Left lung (tissue), 10 donors: ENCODE results near the gene C20orf141. TPM values are rescaled to one million over a fixed set of nuclear protein-coding genes. Genes with fewer than 3 reads are reported as not detected.
"Not testable (repeated sequence)": the region's sequence is repeated elsewhere in the genome, so short reads cannot be mapped to it uniquely, and the experiment has no call there.

ENCODE experiments used
- ATAC-seq: fragments of 200-7000 bp; cut with Tn5 transposase; one replicate; pipeline ENCODE4 v1.9.1; 2020; ENCODE audit warnings: moderate library complexity
- DNase-seq, 4 donors: peaks; one replicate each; pipeline ENCODE4 v3.0.0-alpha.2; 2013 to 2020
- H3K27ac ChIP-seq, 2 donors: fragments of 200-600 bp; sonication (generic) in 1 of 2; one replicate each; pipeline versions ENCODE4 v1.5.0 to v1.8.0; 2020 to 2021
- H3K27me3 ChIP-seq, 2 donors: fragments of 200-600 bp; sonication (generic) in 1 of 2; one replicate each; pipeline versions ENCODE4 v1.5.0 to v1.8.0; 2020 to 2021
- H3K36me3 ChIP-seq, 2 donors: fragments of 200-600 bp; sonication (generic) in 1 of 2; one replicate each; pipeline versions ENCODE4 v1.5.0 to v1.8.0; 2020 to 2021
- H3K4me1 ChIP-seq, 2 donors: fragments of 200-600 bp; one replicate each; pipeline ENCODE4 v1.8.0; 2021
- H3K4me3 ChIP-seq, 2 donors: fragments of 200-600 bp; sonication (generic) in 1 of 2; one replicate each; pipeline versions ENCODE4 v1.5.0 to v1.8.0; 2020 to 2021; ENCODE audit warnings: mild to moderate bottlenecking in 1 of 2
- H3K9me3 ChIP-seq, 2 donors: fragments of 200-600 bp; sonication (generic) in 1 of 2; one replicate each; pipeline versions ENCODE4 v1.5.0 to v1.8.0; 2020 to 2021
- intact Hi-C, 2 donors: fragments of 100-400 bp; cut with DNase I; formaldehyde crosslinking; loops; one replicate each; pipeline versions ENCODE4 v1.11.2 to v1.14.2; 2022
- polyA plus RNA-seq, 6 donors: library from polyadenylated mRNA; unstranded; fragments of 120-200 nt; gene quantifications; one replicate each; pipeline ENCODE4 v1.2.1, GENCODE V29; 2013; ENCODE audit not compliant: insufficient read length in 6 of 6
- total RNA-seq, 2 donors: library from RNA; stranded (reverse); fragmentation: NEBNext Ultra II Directional; extraction: Animal tissue kit (Norgen Biotek cat#: 25700); gene quantifications; one replicate each; pipeline ENCODE4 v1.2.1, GENCODE V29; 2021
- TF ChIP-seq, protein P1 (sequence below), 2 donors: fragments of 200-600 bp; sonication (generic) in 1 of 2; IDR thresholded peaks; one replicate each; pipeline versions ENCODE4 v1.5.0 to v1.8.0; 2021; ENCODE audit warnings: antibody characterized with exemption in 2 of 2
- donor health status: DM: no; HTN: yes; CAD: no.
- donor health status: DM: no; HTN: no; CAD: no.

Gene C20orf141
- total and polyA plus RNA-seq, 8 donors = not detected

- H3K27me3 ChIP-seq = peaks cover 59 to 100% of the 10 kb centered on the region in 2 donors
- ATAC-seq = peak; percentile 37
These were observed 9.7 kb upstream of the C20orf141 start for GRCh38 chr20:2804852-2805688.

GRCh38 chr20:2805689-2806350 lies 9.0 kb upstream of the C20orf141 start:
- DNase-seq = peak in 1 of 4 donors; percentile 76
- peaks cover 0 to 6% of the 10 kb centered on the region in 2 donors for H3K4me1 ChIP-seq
- H3K4me3 ChIP-seq = no peak overlapping the region
- intact Hi-C loops = no loop called here
- no peaks in the 10 kb centered on the region for H3K9me3 ChIP-seq
- no peaks in the 10 kb centered on the region for H3K36me3 ChIP-seq
- TF ChIP-seq, protein P1, sequence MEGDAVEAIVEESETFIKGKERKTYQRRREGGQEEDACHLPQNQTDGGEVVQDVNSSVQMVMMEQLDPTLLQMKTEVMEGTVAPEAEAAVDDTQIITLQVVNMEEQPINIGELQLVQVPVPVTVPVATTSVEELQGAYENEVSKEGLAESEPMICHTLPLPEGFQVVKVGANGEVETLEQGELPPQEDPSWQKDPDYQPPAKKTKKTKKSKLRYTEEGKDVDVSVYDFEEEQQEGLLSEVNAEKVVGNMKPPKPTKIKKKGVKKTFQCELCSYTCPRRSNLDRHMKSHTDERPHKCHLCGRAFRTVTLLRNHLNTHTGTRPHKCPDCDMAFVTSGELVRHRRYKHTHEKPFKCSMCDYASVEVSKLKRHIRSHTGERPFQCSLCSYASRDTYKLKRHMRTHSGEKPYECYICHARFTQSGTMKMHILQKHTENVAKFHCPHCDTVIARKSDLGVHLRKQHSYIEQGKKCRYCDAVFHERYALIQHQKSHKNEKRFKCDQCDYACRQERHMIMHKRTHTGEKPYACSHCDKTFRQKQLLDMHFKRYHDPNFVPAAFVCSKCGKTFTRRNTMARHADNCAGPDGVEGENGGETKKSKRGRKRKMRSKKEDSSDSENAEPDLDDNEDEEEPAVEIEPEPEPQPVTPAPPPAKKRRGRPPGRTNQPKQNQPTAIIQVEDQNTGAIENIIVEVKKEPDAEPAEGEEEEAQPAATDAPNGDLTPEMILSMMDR (IDR thresholded peaks at IDR 0.05) = no peak
- H3K27me3 ChIP-seq = peaks cover 52 to 99% of the 10 kb centered on the region in 2 donors
- no peak for ATAC-seq
- H3K27ac ChIP-seq = no peak overlapping the region

More at GRCh38 chr20:2804852-2805688, 9.7 kb upstream of the C20orf141 start:
- Histone ChIP-seq H3K27ac (no peak overlapping the region), H3K36me3 (no peaks in the 10 kb centered on the region), H3K9me3 (no peaks in the 10 kb centered on the region), H3K4me3 (no peak overlapping the region), H3K4me1 (peaks cover 0 to 14% of the 10 kb centered on the region in 2 donors)
- intact Hi-C loops = no loop called here
- DNase-seq = peak in 1 of 4 donors; percentile 75
- TF ChIP-seq, protein P1 (IDR thresholded peaks at IDR 0.05) = no peak

DNA sequence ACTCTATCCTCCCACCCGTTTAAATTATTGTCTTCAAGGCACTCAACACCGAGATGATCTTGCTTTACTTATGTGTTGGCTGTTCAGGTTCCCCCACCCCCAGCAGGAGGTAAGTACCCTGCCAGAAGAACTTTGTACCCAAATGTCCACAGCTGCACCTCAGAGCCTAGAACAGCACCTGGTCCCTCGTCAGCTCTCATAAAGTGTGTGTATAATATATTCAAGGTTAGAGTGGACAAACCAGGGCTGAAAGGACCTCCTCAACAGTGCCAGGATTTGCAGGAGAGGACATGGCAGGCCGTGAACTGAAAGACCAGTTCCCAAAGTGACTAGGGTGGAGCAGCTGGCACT lies 8.5 kb upstream of the C20orf141 start:
- ATAC-seq (no peak), DNase-seq (no peak)
- TF ChIP-seq, protein P1 (IDR thresholded peaks at IDR 0.05) = no peak
- Histone ChIP-seq H3K36me3 (no peaks in the 10 kb centered on the region), H3K4me1 (peaks cover 0 to under 1% of the 10 kb centered on the region in 2 donors), H3K9me3 (no peaks in the 10 kb centered on the region), H3K27ac (no peak overlapping the region), H3K4me3 (no peak overlapping the region), H3K27me3 (peaks cover 47 to 99% of the 10 kb centered on the region in 2 donors)
- intact Hi-C loops = no loop called here

DNA sequence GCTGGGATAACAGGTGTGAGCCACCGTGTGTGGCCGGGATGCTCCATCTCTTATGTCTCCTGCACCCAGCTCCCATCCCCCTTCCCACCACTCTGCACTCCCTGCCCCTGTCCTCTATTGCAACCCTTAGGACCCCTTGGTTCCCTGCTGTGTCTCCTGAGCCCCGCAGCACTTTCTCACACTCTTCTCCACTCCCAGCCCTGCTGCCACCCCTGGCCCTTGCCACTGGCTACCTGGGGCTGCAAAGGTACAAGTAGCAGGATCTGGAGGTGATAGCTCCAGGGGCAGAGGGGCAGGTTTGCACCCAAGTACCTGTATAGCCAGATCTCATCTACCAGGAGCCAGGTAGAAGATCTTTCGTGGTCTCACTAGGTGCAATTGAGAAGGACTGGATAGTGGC lies 7.8 kb upstream of the C20orf141 start:
- Histone ChIP-seq H3K9me3 (peaks cover 0 to 3% of the 10 kb centered on the region in 2 donors), H3K36me3 (no peaks in the 10 kb centered on the region), H3K27ac (no peak overlapping the region), H3K27me3 (peaks cover 40 to 99% of the 10 kb centered on the region in 2 donors), H3K4me3 (no peak overlapping the region), H3K4me1 (no peaks in the 10 kb centered on the region)
- no peak for ATAC-seq
- DNase-seq = no peak
- TF ChIP-seq, protein P1 (IDR thresholded peaks at IDR 0.05) = no peak
- intact Hi-C loops = no loop called here

DNA sequence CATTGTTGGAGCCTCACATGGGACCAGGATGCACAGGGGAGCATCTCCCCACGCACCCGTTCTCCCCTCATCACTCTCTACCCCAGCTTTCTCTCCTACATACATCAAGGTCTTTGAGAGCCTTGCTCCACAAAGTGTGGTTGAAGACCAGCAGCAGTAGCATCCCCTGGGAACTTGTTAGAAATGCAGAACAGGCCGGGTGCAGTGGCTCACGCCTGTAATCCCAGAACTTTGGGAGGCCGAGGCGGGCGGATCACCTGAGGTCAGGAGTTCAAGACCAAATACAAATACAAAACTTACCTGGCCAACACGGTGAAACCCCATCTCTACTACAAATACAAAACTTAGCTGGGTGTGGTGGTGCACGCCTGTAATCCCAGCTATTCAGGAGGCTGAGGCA lies 6.9 kb upstream of the C20orf141 start:
- H3K4me3 ChIP-seq, DNase-seq, H3K4me1 ChIP-seq, ATAC-seq, H3K36me3 ChIP-seq, H3K9me3 ChIP-seq, intact Hi-C loops, H3K27ac ChIP-seq: not testable (repeated sequence)
- H3K27me3 ChIP-seq = peaks cover 36 to 93% of the 10 kb centered on the region in 2 donors
